ENCODE results near the gene SCIN.

GRCh38 chr7:12524794-12525386 lies 45.6 kb upstream of the SCIN start:
- TF ChIP-seq CTCF (IDR thresholded peaks at IDR 0.05) (peak in 5 of 6 experiments; percentile 57 to 66 (median 62)), POLR2A (IDR thresholded peaks at IDR 0.05) (no peak)
